CD4-positive, alpha-beta T cell treated with Interleukin-15 for 1 hour (primary cell): ENCODE data around the gene RAE1.

Source experiments
- DNase-seq: peaks from one replicate; pipeline ENCODE4 v3.0.0-alpha.2; 2020

Gene RAE1

DNA sequence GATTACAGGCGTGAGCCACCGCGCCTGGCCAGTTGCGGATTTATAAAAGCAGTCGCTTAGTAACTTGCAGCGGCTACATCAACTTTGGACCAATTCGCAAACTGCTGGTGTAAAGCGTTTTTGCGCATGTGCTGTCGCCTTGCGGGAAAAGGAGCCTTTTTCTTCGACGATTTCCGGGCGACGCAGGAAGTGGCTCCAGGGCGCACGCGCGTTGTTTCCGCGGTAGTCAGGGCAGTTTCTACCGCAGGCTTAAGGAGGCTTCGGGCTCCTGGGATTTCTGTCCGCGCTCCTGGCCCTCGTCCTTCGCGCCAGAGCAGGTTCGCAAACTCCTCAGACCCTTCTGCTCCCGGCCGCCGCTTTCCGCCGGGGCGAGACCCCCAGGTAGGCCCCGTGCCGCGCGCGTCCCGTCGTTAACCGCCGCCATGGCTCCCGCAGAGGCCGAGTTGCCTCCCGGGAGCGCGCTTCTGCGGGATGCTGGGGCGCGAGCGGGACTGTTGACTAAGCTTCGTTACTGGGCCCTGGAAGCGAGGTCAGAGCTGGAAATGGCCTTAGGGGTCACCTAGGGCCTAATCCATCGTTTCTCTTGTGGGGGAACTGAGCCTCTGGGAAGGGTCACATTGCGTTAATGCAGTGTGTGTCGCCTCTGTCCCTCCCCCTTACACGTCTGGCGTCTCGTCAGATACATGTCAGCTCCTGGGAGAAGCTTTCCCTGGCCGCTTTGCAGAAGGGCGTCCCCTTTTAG is at the start of gene RAE1:
Gene RAE1 (plus strand): TSS at position 214 of the 742 bp plus-strand sequence. CDS start 2,784 bp downstream, outside the sequence.
- peak; percentile 90 for DNase-seq

- no peak for DNase-seq
Observed at GRCh38 chr20:57306747-57307146, 44.3 kb upstream of the RAE1 start.

DNA sequence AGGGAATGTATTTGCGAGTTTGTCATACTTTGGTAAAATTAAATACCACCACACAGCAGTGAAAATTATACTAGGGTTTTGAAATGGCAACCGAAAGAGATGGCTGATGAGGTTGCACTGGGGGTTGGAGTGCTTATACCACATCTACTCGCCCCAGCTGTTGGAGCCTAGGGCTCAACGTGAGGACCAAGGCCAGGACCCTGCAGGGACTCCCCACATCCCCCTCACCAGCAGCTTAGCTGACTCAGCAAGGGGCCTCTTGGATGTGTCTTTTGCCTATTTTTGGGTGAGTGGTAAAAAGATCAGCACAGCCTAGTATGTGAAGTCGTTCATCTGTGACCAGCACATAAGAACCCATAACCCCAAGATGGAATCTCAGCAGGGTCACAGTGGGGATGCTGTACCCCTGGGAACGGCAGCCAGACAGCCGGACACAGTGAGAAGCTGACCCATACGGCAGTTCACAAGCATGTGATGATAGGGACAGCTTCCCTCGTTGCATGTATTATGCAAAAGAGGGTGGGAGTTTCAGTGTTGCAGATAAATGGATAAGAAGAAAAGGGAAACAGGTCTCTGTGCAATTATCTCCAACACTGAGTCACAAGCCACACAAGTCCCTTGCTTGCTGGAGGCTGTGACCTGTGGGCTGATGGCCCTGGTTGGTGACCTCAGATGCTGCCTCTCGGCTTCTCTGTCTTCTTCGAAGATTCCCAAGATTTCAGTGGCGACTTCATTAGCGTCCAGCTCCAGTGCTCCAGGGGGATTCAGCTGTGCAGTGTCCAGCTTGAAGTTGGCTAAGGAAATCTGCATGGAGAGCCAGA is 42.4 kb upstream of the RAE1 start:
- no peak for DNase-seq

DNA sequence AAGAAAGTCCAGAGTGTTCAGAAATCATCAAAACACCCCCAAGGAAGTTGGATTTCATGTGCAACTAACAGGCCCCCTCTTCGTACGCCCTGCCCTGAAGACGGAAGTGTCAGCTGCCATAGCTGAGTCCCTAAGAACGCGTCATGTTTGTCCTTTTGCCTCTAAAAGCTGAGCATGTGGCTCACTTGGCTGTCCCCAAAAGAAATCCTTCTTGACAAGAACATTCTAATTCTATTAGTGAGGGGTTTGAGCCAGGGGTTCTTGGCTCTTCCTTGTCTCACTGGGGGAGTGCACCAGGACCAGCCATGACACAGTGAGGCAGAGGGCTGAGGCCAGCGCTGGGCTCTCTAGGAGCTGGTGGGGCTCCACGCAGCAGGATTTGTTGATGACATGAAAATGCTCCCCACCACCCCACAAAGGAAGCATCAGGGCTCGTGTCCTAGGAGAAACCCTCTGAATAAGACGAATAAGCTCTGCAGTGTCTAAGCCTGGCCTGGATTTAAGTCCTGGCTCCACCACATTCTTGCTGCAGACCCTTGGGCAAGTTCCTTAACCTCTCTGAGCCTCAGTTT is 41.4 kb upstream of the RAE1 start:
- DNase-seq, result no peak

DNA sequence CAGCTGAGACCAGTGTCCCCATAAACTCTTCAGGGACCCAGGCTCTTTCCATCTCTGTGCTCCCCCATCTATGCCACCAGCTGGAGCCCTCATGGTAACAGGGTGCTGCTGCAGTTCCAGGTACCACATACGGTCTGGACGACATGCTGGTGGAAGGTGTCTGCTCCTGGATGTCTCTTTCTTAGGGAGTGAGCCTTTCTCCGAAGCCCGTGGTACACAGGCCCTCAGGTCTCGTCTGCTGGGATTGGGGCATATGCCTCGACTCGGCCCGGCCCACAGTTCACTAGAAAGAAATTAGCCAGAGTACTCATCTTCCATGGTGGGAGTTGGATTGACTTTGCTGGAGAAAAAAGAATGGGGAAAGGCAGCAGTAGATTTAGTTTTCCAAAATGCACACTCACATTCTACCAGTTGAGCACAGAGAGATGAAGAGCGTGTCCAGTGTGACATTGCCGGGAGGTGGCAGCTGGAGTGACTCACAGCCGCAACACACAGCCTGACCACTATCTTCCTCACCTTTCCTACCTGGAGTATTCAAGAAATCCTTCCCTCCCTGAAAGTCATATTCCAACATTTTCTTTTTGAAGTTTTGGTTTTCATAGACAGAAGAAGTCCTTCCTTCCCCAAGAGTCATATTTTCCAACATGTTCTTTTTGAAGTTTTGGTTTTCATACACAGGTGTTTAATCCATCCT is 40.1 kb upstream of the RAE1 start:
- DNase-seq, result no peak

- no peak for DNase-seq
Observed at GRCh38 chr20:57312138-57312537, 38.9 kb upstream of the RAE1 start.

DNA sequence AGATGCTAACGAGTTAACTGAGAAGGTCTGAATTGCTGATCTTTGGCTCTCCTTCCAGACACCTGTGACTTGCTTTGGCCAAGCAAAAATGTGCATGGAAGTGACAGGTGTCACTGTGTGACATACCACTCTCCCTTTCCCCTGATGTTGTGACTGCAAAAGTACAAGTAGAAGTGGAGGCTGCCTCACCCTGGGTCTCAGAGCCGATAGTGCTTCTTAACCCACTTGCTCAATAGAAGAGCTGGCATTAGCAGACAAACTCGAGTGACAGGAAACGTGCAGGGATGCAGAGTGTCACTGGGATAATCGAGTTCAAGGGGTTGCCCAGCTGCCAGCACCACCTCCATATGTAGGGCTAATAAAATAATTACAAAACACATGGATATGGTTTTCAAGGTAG is 37.8 kb upstream of the RAE1 start:
- no peak for DNase-seq

DNA sequence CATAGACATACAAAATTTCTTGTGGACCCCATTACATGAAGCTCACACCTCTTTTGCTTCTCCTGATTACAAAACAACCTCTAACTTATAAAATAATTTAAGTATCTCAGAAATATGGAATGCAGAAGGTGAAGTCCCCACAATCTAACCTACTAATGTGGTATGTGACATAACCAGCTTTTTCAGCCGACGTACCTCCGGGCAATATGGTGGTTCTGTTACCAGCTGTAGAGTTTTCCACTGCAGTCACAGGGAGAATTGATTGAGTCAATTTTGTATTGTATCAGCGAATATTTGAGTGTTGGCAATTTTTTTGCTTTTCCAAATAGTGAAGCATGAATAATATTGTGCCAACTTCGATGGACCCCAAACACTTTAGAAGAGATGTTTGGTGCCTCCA is 37.1 kb upstream of the RAE1 start:
- DNase-seq, result no peak

DNA sequence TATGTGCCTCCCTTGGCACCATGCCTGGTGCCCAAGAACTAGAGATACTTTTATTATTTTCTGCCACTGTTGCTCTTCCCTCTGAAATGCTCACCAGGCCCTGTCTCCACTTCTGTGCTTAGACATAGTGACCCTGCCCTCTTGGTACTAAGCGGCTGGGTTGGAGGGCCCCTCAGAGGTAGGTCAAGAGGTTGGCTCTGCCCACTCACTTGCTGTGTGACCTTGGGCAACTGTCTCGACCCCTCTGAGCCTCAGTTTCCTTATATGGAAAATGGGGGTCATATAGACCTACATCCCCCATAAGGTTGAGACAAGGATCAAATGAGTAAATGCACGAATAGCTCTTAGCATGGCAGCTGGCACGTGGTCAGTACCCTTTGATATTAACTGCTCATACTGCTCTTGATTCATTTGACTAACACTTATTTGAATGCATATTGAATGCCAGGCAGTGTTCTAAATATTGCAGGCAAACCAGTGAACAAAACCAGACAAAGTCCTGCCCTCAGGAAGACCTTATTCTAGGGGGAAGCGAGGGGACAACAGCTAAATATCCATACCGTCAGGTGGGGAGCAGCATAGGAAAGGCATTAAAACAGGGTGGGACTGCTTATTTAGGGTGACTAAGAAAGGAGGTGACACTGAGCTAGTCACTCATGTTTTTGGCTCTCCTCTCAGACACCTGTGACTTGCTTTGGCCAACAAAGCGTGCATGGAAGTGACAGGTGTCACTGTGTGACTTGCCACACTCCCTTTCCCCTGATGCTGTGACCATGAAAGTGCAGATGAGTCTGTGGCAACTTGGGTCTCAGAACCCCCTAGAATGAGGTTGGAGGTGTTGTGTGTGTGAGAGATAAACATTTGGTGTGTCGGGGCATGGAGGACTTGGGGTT is 35.7 kb upstream of the RAE1 start:
- no peak for DNase-seq

- DNase-seq, result no peak
Observed at GRCh38 chr20:57315976-57316480, 35.0 kb upstream of the RAE1 start.

- DNase-seq, result no peak
Observed at GRCh38 chr20:57316795-57317201, 34.3 kb upstream of the RAE1 start.

DNA sequence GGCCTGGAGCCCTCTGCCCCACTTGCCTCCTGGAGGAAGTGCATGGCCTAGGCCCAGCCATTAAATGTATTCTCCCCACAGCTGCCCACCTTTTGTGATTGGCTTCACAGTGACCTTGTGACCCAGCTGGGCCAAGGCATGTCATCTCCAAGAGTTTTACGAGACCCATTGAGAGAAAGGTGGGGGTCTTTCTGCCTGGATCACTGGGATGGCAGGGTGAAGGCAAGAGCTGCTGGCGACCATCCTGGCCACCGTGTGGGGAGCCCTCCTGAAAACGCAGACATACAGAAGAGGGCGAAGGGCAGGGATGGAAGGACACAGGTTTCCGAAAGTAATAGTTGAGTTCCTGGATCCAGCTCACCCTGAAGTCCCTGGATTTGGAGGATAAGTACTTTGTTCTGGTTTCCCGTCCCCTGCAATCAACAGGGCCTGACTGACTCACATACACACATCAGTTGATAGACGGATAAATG is 33.7 kb upstream of the RAE1 start:
- no peak for DNase-seq

- no peak for DNase-seq
Observed at GRCh38 chr20:57317789-57318371, 33.2 kb upstream of the RAE1 start.

DNA sequence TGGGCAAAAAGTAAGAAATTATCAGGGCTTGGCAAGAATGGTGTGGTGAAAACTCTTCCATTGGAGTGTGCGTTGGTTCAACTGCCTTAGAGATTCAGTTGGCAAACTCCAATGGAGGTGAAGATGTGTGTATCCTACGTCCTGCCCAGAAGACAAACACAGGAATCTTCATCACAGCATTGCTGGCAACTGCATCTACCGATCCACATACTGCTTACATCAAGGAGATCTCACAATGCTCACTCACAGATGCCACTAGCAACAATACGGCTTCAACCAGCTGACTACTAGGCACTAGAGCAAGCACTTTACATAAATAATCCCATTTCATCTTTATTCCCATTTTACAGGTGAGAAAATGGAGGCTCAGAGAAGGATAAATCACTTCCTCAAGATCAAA is 31.5 kb upstream of the RAE1 start:
- DNase-seq, result no peak

DNA sequence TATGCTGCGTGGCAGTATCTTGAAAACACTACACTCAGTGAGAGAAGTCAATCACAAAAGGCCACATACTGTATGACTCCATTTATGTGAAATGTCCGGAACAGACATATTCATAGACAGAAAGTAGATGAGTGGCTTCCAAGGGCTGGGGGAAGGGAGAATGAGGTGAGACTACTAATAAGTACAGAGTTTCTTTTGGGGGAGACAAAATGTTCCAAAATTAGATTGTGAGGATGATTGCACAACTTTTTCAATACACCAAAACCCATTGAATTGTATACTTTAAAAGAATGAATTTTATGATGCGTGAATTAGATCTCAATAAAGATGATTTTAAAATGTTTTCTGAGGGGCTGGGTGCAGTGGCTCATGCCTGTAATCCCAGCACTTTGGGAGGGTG is 30.7 kb upstream of the RAE1 start:
- DNase-seq, result no peak

DNA sequence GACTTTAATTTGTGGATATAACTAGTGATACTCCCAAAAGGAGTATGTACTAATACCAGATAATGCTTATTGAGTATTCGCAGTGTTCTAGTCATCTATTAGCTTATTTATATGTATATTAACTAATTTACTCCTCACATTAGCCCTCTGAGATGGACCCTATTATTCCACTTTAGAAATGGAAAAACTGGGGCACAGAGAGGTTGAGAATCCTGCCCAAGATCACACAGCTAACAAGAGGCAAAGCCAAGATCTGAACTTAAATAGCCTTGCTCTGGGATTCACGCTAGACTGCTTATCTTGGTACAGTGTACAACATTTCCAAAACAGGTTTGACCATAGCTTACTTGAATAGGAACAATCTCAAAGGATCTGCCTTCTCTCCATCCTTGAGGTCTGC is 29.9 kb upstream of the RAE1 start:
- DNase-seq, result no peak

- no peak for DNase-seq
Observed at GRCh38 chr20:57322476-57322875, 28.6 kb upstream of the RAE1 start.

DNA sequence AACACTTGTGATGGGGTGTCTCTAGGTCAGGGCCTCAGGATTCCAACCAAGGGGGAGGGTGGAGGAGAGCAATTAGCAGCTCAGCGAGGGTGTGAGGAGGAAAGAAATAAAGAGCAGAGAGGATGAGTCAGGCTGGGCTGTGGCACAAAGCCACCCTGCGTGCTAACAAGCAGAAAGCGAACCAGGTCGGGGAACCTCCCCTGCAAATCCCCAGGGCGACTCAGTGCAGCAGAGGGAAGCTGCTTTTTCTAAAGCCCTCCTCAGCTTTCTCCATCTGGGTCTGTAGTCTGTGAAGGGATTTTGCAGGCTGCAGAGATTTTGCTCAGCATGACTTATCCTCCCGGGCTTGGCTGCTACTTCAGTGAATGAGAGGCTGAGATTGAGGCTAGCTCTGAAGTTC is 28.0 kb upstream of the RAE1 start:
- no peak for DNase-seq

DNA sequence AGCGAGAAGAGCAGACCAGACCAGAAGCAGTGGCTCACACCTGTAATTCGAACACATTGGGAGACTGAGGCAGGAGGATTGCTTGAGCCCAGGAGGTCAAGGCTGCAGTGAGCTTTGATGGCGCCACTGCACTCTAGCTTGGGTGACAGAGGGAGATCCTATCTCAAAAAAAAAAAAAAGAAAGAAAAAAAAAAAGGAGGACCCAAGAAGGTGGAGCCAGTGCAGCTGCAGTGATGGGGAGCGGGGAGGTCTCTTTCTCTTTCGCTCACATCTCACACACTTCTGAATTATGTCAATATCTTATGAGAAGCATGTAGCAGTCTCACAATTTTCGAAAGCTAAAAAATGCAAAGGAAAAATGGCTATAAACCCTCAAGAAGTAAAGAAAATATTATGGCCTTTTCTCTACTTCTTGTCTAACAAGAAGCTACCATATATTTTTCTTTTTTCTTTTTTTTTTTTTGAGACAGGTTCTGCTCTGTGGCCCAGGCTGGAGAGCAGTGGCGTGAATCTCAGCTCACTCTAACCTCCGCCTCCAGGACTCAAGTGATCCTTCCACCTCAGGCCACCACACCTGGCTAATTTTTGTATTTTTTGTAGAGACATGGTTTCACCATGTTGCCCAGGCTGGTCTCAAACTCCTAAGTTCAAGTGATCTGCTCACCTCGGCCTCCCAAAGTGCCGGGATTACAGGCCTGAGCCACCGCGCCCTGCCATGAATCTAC is 25.3 kb upstream of the RAE1 start:
- DNase-seq, result no peak

DNA sequence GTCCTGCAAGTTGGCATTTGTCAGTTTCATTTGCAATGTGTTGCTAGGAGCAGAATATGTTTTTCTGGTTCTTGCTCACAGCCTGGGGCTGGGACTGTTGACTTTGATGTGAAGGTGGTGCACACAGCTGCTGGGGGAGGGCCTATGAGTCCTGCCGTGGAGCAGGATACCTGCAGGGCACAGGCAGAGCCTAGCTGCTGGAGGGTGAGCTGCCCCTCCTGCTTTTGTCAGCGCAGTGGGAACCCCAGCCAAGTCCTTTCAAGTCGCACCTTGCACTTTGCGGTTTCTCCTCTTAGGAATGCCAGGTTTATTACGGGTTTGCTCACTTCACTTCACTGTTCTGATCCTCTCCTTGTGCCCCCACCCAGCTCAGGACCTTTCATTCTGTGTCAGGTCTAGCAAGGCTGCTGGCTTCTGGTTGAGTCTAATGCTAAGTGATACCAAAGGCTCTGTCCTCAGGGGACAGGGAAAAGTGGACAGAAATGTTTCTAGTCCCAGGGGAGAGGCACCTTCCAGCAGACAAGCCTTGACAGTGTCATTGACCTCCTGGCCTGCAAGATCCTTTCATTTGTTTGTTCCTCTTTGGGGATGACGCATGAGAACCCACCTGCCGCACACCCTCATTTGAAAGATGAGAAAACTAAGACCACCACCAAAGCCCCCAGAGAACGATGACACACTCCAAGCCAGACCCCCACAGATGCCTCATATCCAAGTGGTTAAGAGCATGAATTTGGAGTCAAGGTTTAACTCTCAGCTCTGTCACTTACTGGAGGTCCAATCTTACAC is 24.2 kb upstream of the RAE1 start:
- DNase-seq, result no peak
